Neural cell (in vitro differentiated cells): ENCODE measurements around the gene C1orf50. TPM values are rescaled to one million over a fixed set of nuclear protein-coding genes. Genes with fewer than 3 reads are reported as not detected.

Experiments
- H2AFZ ChIP-seq: fragments of 200-600, 300-800 bp; sonication (generic), shearing (Covaris generic); 2 replicates; pipeline ENCODE4 v1.6.0; 2014; ENCODE audit warnings: low read depth, mild to moderate bottlenecking, antibody characterized with exemption, low read length, moderate library complexity
- H3F3A ChIP-seq: fragments of 200-600 bp; shearing (Covaris generic); 2 replicates; pipeline ENCODE4 v1.6.1; 2016; ENCODE audit warnings: mild to moderate bottlenecking, moderate library complexity, mixed read lengths, antibody characterized with exemption, low read length; ENCODE audit not compliant: insufficient read depth, poor library complexity, severe bottlenecking
- H3K27ac ChIP-seq: fragments of 200-600, 300-800 bp; sonication (generic), shearing (Covaris generic); 2 replicates; pipeline ENCODE4 v1.5.1; 2014; ENCODE audit warnings: mild to moderate bottlenecking, low read length, moderate library complexity
- H3K27me3 ChIP-seq: fragments of 300-800, 200-600 bp; sonication (generic), shearing (Covaris generic); 2 replicates; pipeline ENCODE4 v1.6.0; 2014; ENCODE audit warnings: mild to moderate bottlenecking, low read depth, low read length, moderate library complexity; ENCODE audit not compliant: insufficient read depth
- H3K36me3 ChIP-seq: fragments of 300-800, 200-600 bp; sonication (generic), shearing (Covaris generic); 2 replicates; pipeline ENCODE4 v1.5.1; 2014; ENCODE audit warnings: mild to moderate bottlenecking, antibody characterized with exemption, low read length, moderate library complexity; ENCODE audit not compliant: insufficient read depth
- H3K4me2 ChIP-seq: fragments of 300-800, 200-600 bp; sonication (generic), shearing (Covaris generic); 2 replicates; pipeline ENCODE4 v1.6.0; 2014; ENCODE audit warnings: mild to moderate bottlenecking, low read length
- H3K4me3 ChIP-seq: fragments of 300-800, 200-600 bp; sonication (generic), shearing (Covaris generic); 2 replicates; pipeline ENCODE4 v1.5.1; 2014; ENCODE audit warnings: mild to moderate bottlenecking, low read length, moderate library complexity
- H3K79me2 ChIP-seq: fragments of 200-600 bp; shearing (Covaris generic); replicated peaks from 2 replicates; pipeline ENCODE4 v1.6.0; 2014; ENCODE audit warnings: mild to moderate bottlenecking, low read length, moderate library complexity; ENCODE audit not compliant: insufficient read depth
- H3K9ac ChIP-seq: fragments of 300-800, 200-600 bp; sonication (generic), shearing (Covaris generic); 2 replicates; pipeline ENCODE4 v1.6.1; 2016; ENCODE audit warnings: mild to moderate bottlenecking, low read length, mixed read lengths
- H3K9me2 ChIP-seq: fragments of 200-600 bp; shearing (Covaris generic); 2 replicates; pipeline ENCODE4 v1.6.1; 2016; ENCODE audit warnings: mild to moderate bottlenecking, low read length, mixed read lengths; ENCODE audit not compliant: insufficient read depth
- H3K9me3 ChIP-seq: fragments of 200-600, 300-800 bp; sonication (generic), shearing (Covaris generic); 2 replicates; pipeline ENCODE4 v1.6.1; 2016; ENCODE audit warnings: mild to moderate bottlenecking, mixed run types, low read length, moderate library complexity, mixed read lengths
- H4K20me1 ChIP-seq: fragments of 200-600 bp; shearing (Covaris generic); 2 replicates; pipeline ENCODE4 v1.6.1; 2016; ENCODE audit warnings: mild to moderate bottlenecking, mixed run types; ENCODE audit not compliant: insufficient read depth
- EP300 ChIP-seq: fragments of 450-650 bp; conservative IDR thresholded peaks from 2 replicates; pipeline ENCODE4 v1.6.1; 2014; ENCODE audit warnings: antibody characterized with exemption, mild to moderate bottlenecking, moderate library complexity; ENCODE audit not compliant: poor library complexity, severe bottlenecking
- EZH2 ChIP-seq: fragments of 200-600, 300-800 bp; shearing (Covaris generic), sonication (generic); IDR thresholded peaks from 2 replicates; pipeline ENCODE4 v1.6.1; 2014; ENCODE audit warnings: antibody characterized with exemption, low read length, borderline replicate concordance, mild to moderate bottlenecking; ENCODE audit not compliant: insufficient read depth, poor library complexity, severe bottlenecking
- MXI1 ChIP-seq: fragments of 450-650 bp; conservative IDR thresholded peaks from 2 replicates; pipeline ENCODE4 v1.6.1; 2014; ENCODE audit warnings: antibody characterized with exemption, mild to moderate bottlenecking; ENCODE audit not compliant: poor library complexity, severe bottlenecking
- POLR2AphosphoS5 ChIP-seq: IDR thresholded peaks from 2 replicates; pipeline ENCODE4 v1.6.1; 2012
- RAD21 ChIP-seq: fragments of 450-650 bp; conservative IDR thresholded peaks from 2 replicates; pipeline ENCODE4 v1.6.1; 2014; ENCODE audit warnings: antibody characterized with exemption, mild to moderate bottlenecking, moderate library complexity
- REST ChIP-seq: IDR thresholded peaks from 2 replicates; pipeline ENCODE4 v1.6.1; 2012; ENCODE audit warnings: borderline replicate concordance
- SMC3 ChIP-seq: fragments of 450-650 bp; conservative IDR thresholded peaks from 2 replicates; pipeline ENCODE4 v1.6.1; 2014; ENCODE audit warnings: antibody characterized with exemption, mild to moderate bottlenecking, moderate library complexity; ENCODE audit not compliant: poor library complexity
- TAF1 ChIP-seq: IDR thresholded peaks from 2 replicates; pipeline ENCODE4 v1.6.1; 2012; ENCODE audit warnings: low read depth
- polyA plus RNA-seq: library from polyadenylated mRNA; depleted of rRNA; stranded (reverse); fragments of >200 nt; gene quantifications from 2 replicates; pipeline ENCODE4 v1.2.3, GENCODE V29; 2014
- TF ChIP-seq, protein P1 (sequence below): fragments of 450-650 bp; IDR thresholded peaks from 2 replicates; pipeline ENCODE4 v1.5.1; 2014; ENCODE audit warnings: antibody characterized with exemption, mild to moderate bottlenecking, moderate library complexity; ENCODE audit not compliant: poor library complexity, severe bottlenecking

The C1orf50 gene
- polyA plus RNA-seq, 1 donor from 2014 or later, result 26.7 TPM

DNA sequence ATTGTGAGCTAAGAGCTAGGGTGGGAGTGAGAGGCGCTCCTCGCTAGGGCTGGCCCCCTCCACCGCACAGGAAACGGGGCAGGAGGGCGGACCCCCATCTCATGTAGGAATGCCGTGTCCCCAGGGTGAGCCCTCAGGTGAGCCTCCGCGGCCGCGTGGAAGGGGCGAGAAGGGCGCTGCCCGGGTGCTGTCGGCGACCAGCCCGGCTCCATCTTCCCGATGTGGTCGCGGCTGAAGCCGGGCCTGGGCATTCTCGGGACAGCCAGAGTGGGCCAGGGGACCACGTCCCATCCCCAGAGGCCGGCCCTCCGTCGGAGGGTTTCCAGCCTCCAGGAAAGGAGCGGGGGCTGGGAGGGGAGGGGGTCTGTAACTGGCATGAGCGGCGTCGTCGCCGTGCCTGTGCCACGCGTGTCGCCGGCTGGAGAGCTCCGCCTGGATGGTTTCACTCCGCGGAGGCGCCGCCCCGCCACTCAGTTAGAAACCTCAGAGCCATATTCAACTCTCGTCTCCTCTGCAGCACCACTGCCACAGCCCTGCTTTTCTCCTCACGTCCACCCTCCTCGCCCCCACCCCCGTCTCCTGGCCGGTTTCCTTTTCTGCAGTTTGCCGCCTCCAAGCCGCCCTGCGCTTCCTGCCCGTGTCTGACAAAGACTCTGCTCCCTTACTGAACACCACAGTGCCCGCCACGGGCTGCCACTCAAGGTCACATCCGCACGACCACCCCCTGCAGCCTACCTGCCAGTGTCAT is 18.1 kb downstream of the C1orf50 start, which contains the start of gene TMEM269:
TMEM269 (plus strand) TSS at position 46 of the 748 bp plus-strand sequence. CDS start 4,903 bp downstream, outside the sequence.
- Histone ChIP-seq H3K4me2 (no peak within 1 kb of the TSS), H3K4me3 (no peak within 1 kb of the TSS), H3K36me3 (no peaks in the 10 kb centered on the region), H2AFZ (no peak within 1 kb of the TSS), H3F3A (no peaks in the 10 kb centered on the region), H3K79me2 (no peaks in the 10 kb centered on the region), H4K20me1 (no peaks in the 10 kb centered on the region), H3K9ac (no peak within 1 kb of the TSS), H3K27me3 (no peaks in the 10 kb centered on the region), H3K27ac (no peak within 1 kb of the TSS), H3K9me3 (no peaks in the 10 kb centered on the region), H3K9me2 (no peaks in the 10 kb centered on the region)
- no peak for TF ChIP-seq EZH2
- TF ChIP-seq SMC3, result no peak
- TF ChIP-seq, protein P1, sequence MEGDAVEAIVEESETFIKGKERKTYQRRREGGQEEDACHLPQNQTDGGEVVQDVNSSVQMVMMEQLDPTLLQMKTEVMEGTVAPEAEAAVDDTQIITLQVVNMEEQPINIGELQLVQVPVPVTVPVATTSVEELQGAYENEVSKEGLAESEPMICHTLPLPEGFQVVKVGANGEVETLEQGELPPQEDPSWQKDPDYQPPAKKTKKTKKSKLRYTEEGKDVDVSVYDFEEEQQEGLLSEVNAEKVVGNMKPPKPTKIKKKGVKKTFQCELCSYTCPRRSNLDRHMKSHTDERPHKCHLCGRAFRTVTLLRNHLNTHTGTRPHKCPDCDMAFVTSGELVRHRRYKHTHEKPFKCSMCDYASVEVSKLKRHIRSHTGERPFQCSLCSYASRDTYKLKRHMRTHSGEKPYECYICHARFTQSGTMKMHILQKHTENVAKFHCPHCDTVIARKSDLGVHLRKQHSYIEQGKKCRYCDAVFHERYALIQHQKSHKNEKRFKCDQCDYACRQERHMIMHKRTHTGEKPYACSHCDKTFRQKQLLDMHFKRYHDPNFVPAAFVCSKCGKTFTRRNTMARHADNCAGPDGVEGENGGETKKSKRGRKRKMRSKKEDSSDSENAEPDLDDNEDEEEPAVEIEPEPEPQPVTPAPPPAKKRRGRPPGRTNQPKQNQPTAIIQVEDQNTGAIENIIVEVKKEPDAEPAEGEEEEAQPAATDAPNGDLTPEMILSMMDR, result no peak
- no peak for TF ChIP-seq TAF1
- TF ChIP-seq REST, result no peak
- TF ChIP-seq POLR2AphosphoS5, result no peak
- no peak for TF ChIP-seq RAD21
- TF ChIP-seq MXI1, result no peak
- TF ChIP-seq EP300, result no peak

DNA sequence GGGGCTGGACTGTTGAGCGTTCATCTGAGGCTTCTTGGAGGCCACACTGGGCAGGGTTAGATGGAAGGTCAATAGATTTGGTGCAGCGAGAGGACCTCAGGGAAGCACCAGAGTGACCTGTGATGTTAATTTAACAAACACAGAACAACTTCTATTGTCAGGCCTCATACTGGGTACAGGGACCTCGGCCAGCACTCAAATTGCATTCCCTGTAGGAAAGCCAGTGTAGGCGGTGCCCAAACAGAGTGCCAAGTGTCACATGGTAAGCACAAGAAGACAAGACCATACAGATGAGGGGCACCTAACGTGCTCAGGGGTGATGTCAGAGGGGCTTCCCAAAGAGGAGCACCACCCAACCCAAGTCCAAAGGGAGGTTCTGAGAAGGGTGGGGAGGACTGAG is 19.0 kb downstream of the C1orf50 start:
- TF ChIP-seq EP300 (no peak), RAD21 (no peak), EZH2 (no peak), SMC3 (no peak), TAF1 (no peak), MXI1 (no peak), POLR2AphosphoS5 (no peak), REST (no peak)
- TF ChIP-seq, protein P1, result no peak
- no peak overlapping the region for H3K27ac ChIP-seq
- no peaks in the 10 kb centered on the region for H3K9me3 ChIP-seq
- no peaks in the 10 kb centered on the region for H3K79me2 ChIP-seq
- no peak overlapping the region for H2AFZ ChIP-seq
- no peaks in the 10 kb centered on the region for H4K20me1 ChIP-seq
- no peak overlapping the region for H3K4me2 ChIP-seq
- no peaks in the 10 kb centered on the region for H3K36me3 ChIP-seq
- no peaks in the 10 kb centered on the region for H3K27me3 ChIP-seq
- H3K9me2 ChIP-seq, result no peaks in the 10 kb centered on the region
- H3K4me3 ChIP-seq, result no peak overlapping the region
- H3K9ac ChIP-seq, result no peak overlapping the region
- H3F3A ChIP-seq, result no peaks in the 10 kb centered on the region
